GM18861 (cell line): ENCODE data around the gene SRRM3.
"Not testable (repeated sequence)": the region's sequence is repeated elsewhere in the genome, so short reads cannot be mapped to it uniquely, and the experiment has no call there.

Source experiments
- ATAC-seq: cut with Tn5 transposase; IDR thresholded peaks from one replicate; pipeline ENCODE4 v1.9.1; 2021; ENCODE audit not compliant: unreplicated experiment

SRRM3 gene, protein sequence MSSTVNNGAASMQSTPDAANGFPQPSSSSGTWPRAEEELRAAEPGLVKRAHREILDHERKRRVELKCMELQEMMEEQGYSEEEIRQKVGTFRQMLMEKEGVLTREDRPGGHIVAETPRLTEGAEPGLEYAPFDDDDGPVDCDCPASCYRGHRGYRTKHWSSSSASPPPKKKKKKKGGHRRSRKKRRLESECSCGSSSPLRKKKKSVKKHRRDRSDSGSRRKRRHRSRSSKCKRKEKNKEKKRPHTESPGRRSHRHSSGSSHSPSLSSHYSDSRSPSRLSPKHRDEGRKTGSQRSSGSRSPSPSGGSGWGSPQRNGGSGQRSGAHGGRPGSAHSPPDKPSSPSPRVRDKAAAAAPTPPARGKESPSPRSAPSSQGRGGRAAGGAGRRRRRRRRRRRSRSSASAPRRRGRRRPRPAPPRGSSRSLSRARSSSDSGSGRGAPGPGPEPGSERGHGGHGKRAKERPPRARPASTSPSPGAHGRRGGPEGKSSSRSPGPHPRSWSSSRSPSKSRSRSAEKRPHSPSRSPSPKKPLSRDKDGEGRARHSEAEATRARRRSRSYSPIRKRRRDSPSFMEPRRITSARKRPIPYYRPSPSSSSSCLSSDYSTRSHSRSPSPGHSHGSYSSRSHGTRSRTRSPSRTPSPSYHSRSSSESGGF

DNA sequence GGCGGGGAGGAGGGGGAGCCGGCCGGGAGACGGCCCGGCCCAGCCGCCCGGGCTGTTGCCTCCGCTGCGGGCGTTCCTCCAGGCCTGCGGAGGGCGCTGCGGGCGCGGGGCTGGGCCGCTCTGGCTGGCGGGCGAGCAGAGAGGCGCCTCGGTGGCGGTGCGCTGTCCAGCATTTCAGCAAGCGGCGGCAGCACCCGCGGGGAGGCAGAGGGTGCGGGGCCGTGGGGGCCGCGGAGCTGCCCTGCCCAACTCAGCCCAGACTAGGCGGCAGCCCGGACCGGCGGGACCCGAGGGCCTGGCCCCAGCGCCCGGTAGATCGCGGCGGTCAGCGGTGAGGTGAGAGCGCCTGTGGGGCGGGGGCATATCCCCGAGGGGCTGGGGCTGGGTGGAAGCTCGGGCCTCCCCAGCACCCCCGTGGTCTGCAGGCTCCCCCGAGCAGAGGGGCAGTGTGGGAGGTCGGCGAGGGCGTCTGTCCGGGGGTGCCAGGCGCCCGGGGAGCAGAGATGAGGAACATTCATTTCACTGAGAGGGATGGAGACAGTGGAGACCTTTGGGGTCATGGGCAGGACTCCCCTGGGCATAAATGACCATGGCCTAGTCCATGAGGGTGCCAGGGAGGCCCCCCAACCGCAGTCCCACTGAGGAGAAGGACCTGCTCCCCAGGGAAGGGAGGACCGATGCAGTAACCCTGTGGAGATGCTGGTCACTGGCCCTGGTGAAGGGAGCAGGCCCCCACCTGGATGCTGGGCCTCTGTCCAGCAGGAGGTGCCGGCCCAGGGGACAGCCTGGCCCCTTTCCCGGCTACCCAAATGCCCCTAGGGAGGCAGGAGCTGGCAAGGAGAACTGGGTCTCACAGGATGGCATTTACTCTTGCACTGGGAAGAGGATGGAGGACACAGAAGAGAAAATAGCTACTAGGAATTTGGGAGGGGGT is at the start of gene SRRM3:
Gene SRRM3, plus strand, starts transcription at position 165 of the 934 bp plus-strand sequence. CDS start 33,171 bp downstream, outside the sequence.
- no peak for ATAC-seq

DNA sequence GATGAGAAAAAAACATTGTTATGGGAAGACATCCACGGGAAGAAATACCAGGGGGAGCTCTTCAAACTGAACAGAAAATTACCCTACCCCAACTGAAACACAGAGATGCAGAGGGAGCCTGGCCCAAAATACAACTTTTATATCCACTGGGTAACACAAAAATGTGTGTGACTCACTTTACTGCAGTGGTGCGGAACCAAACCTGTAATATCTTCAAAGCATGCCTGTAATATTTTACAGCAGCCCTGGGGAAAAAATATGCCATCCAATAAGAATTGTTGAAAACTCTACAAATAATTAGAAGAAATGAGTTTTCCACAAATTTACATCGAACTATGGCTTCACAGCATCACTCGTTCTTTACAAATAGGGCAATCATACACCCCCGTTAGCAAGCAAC is 49.8 kb upstream of the SRRM3 start:
- no peak for ATAC-seq

GRCh38 chr7:76153571-76154230 is 48.0 kb upstream of the SRRM3 start:
- not testable (repeated sequence) for ATAC-seq

DNA sequence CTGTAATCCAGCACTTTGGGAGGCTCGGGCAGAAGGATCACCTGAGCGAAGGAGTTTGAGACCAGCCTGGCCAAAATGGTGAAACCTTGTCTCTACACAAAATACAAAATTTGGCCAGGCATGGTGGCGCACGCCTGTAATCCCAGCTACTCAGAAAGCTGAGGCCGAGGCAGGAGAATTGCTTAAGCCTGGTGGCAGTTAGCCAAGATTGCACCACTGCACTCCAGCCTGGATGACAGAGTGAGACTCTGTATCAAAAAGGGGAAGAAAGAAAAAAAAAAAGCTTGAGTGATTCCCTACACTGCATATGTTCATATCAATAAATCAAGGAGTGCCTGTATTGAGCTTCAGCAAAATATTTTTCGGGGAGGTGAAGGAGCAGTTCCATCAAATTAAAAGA is 45.8 kb upstream of the SRRM3 start:
- no peak for ATAC-seq

DNA sequence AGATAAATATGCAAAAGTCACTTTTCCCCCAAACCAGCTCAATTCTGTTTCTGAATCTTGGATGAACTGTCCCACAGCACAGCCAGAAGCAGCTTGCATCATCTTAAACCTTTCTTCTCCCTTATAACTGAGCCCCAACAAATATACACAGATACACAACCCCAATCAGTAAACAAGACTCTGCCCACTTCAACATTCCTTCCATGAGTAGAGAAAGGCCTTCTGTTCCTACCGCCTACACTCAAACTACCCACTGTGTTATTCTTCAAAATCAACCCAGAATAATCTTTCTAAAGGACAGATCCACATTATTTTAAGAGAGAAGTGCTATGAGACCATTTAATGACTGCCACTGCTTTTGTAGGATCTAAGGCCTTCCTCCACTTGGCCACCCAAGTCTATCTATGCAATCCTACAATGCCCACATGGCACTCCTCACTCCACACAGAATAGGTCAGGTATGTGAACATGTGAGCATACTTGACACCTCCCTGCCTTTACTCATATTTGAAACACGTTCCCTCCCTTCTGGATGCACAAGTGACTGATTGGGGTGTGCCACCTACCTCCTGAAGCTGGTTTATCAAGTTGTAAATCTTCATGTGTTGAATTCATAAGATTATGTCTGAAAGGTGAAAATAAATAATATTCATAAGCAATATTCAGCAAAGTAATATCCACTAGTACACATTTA is 44.6 kb upstream of the SRRM3 start:
- not testable (repeated sequence) for ATAC-seq

DNA sequence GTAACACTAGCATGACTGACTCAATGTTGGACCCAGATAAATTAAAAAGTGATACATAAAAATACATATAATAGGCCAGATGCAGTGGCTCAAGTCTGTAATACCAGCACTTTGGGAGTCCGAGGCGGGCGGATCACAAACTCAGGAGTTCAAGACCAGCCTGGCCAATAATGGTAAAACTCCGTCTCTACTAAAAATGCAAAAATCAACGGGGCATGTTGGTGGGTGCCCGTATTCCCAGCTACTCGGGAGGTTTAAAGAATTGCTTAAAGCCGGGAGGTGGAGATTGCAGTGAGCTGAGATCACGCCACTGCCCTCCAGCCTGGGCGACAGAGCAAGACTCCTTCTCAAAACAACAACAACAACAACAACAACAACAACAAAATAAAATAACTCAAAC is 43.3 kb upstream of the SRRM3 start:
- not testable (repeated sequence) for ATAC-seq

GRCh38 chr7:76162416-76163170 is 39.1 kb upstream of the SRRM3 start:
- ATAC-seq, result not testable (repeated sequence)

- ATAC-seq, result not testable (repeated sequence)
Observed at GRCh38 chr7:76163812-76164211, 37.9 kb upstream of the SRRM3 start.

GRCh38 chr7:76165106-76165972 is 36.4 kb upstream of the SRRM3 start:
- no peak for ATAC-seq

DNA sequence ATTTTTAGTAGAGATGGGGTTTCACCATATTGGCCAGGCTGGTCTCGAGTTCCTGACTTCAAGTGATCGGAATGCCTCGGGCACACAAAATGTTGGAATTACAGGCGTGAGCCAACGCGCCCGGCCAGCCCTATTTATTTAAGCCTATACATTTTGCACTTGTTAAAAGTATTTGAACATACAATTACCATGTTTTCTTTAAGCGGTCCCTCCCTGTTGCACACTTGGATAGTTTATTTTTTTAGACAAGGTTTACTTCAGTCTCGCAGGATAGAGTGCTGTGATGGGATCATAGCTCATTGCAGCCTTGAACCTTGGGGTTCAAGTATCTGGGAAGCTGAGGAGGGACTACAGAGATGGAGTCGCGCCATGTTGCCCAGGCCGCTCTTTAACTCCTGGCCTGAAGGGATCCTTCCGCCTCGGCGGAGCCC is 35.7 kb upstream of the SRRM3 start:
- ATAC-seq, result no peak

GRCh38 chr7:76166404-76167255 is 35.1 kb upstream of the SRRM3 start:
- peak; percentile 87 for ATAC-seq

DNA sequence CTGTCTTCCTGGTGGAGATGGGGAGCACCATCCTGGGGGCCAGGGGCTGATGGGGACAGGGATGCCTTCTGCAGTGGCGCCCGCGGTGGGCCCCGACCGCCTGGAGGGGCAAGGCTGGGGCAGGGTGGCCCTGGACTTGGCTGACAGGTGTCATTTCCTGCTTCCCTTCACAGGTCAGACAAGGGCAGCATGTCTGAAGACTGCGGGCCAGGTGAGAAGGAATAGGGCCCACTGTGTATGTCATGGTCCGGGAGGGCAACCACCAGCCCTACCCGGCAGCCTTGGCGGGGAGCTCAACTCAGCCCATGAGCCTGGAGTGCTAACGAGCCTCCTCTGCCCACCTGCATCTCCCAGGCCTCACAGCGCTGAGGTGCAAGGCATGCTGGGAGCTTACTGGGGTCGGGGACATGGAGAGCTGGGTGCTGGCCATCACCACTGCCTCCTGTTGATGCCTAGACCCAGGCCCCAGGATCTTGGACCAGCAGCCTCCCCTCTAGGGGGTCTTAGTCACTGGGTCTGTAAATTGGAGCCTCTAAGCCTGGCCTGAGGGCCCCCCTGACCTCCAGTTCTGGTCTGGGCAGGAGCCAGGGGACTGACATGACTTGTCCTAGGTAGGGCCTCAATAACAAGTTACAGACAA is 28.0 kb upstream of the SRRM3 start:
- no peak for ATAC-seq

- not testable (repeated sequence) for ATAC-seq
Observed at GRCh38 chr7:76176951-76177350, 24.7 kb upstream of the SRRM3 start.

GRCh38 chr7:76179686-76180085 is 22.0 kb upstream of the SRRM3 start:
- no peak for ATAC-seq

GRCh38 chr7:76182225-76182960 is 19.3 kb upstream of the SRRM3 start:
- no peak for ATAC-seq

DNA sequence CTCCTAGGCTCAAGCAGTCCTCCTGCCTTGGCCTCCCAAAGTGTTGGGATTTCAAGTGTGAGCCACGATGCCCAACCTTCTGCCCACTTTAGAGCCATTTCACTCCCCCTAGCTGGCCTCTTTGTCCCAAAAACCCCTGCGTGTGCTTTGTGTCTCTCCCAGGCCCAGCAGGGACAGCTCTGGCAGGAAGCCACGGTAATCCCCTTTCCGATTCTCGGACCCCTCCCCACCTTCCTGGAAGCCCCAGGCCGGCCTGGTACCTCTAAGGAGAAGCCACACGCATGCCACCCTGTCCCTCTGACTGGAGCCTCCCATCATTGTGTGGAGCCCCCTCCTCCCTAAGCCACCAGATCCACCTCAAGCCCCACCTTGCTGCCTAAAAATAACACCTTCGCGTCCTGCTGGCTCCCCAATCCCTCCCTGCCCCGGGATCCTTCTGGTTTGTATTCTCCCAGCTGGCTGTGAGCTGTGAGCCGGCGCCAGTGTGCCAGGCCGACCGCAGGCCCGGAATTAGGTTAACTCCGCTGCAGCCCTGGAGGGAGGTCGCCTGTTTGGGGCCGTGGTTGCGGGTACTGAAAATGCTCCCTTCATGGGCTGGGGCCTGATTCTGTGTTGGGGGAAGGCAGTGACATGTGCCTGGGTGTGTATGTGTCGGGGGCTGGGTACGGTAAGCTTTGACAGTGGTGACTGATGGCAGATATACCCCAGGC is 16.4 kb upstream of the SRRM3 start:
- no peak for ATAC-seq
